ENCODE results near the gene CCDC188. TPM values are rescaled to one million over a fixed set of nuclear protein-coding genes. Genes with fewer than 3 reads are reported as not detected.

The CCDC188 gene
- total and polyA plus RNA-seq, 2 of the 8 experiments (the other 6 are each of a cell fraction or from before 2014, with no cell fraction given), result not detected

GRCh38 chr22:20130731-20131596 is 19.9 kb downstream of the CCDC188 start (continued):
- TF ChIP-seq HDAC2 (IDR thresholded peaks at IDR 0.05; ENCODE audit: borderline replicate concordance in 1 of 2, low read depth in 2 of 2, low read length in 2 of 2), result no peak; a peak in 1 of 4 replicates
- no peak for TF ChIP-seq POLR2A (IDR thresholded peaks at IDR 0.05; ENCODE audit: control extremely low read depth in 1 of 2, low read depth in 2 of 2, low read length in 2 of 2)
- no peak for TF ChIP-seq BACH1 (IDR thresholded peaks at IDR 0.05; ENCODE audit: low read length)
- peak; percentile 39; the same call in 1 of the 2 replicates for TF ChIP-seq TBP (IDR thresholded peaks at IDR 0.05; ENCODE audit: low read depth, low read length)
- TF ChIP-seq ASH2L (IDR thresholded peaks at IDR 0.05; ENCODE audit: low read length), result no peak
- TF ChIP-seq KDM4A (IDR thresholded peaks at IDR 0.05; ENCODE audit: low read depth, low read length, severe bottlenecking), result peak; percentile 43
- no peak for TF ChIP-seq EGR1 (IDR thresholded peaks at IDR 0.05; ENCODE audit: borderline replicate concordance, low read depth, low read length)
